Neutrophil (primary cell): ENCODE results near the gene RAB7A.

Experiments used
- H3K27ac ChIP-seq: fragments of 200-600 bp; sonication (generic); 2 replicates; pipeline ENCODE4 v1.5.1; 2016; ENCODE audit warnings: mild to moderate bottlenecking, moderate library complexity
- H3K27me3 ChIP-seq: fragments of 200-600 bp; sonication (generic); 2 replicates; pipeline ENCODE4 v1.6.0; 2016; ENCODE audit warnings: mild to moderate bottlenecking
- H3K36me3 ChIP-seq: fragments of 200-600 bp; sonication (generic); 2 replicates; pipeline ENCODE4 v1.5.1; 2017
- H3K4me1 ChIP-seq, 2 experiments: fragments of 200-600 bp in 1 of 2; sonication (generic) in 1 of 2; 1 replicate in 1 of 2; 2 replicates in 1 of 2; pipeline versions ENCODE4 v1.5.1 to v1.6.1; 2013 to 2016; ENCODE audit warnings: low read depth in 1 of 2, low read length in 1 of 2, mild to moderate bottlenecking in 1 of 2, moderate library complexity in 1 of 2; ENCODE audit not compliant: control insufficient read depth in 1 of 2, insufficient read depth in 1 of 2
- H3K4me3 ChIP-seq, 2 experiments: fragments of 200-600 bp in 1 of 2; sonication (generic) in 1 of 2; 1 replicate in 1 of 2; 2 replicates in 1 of 2; pipeline ENCODE4 v1.5.1; 2013 to 2016; ENCODE audit warnings: low read depth in 1 of 2, low read length in 1 of 2, mild to moderate bottlenecking in 1 of 2, moderate library complexity in 1 of 2
- H3K9me3 ChIP-seq: fragments of 200-600 bp; sonication (generic); 2 replicates; pipeline ENCODE4 v1.5.1; 2016
- TF ChIP-seq, protein P1 (sequence below): fragments of 200-600 bp; sonication (generic); IDR thresholded peaks from 2 replicates; pipeline ENCODE4 v1.5.1; 2016; ENCODE audit warnings: antibody characterized with exemption

RAB7A gene

DNA sequence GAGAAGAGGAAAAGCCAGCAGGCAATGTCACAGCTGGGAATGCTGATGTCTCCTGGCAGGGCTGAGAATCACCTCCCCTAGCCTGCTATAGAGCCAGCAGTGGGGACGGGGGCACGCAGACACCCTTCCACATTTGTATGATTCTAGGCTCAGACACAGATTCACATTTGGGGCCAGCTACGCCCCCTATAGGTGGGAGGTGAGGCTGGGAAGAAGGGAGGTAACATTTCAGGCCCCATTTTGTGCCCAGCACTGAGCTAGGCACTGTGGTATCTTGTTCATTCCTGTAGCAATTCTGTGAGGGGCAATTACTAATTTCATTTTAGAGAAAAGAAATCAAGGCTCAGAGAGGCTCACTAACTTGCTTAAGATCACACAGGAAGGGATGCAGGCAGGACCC, 137.6 kb downstream of the RAB7A start:
- Histone ChIP-seq H3K4me3 (no peak overlapping the region), H3K36me3 (no peaks in the 10 kb centered on the region), H3K27me3 (no peaks in the 10 kb centered on the region), H3K4me1 (peaks cover 38 to 39% of the 10 kb centered on the region in 2 experiments), H3K27ac (no peak overlapping the region), H3K9me3 (peaks cover 19% of the 10 kb centered on the region)
- TF ChIP-seq, protein P1, sequence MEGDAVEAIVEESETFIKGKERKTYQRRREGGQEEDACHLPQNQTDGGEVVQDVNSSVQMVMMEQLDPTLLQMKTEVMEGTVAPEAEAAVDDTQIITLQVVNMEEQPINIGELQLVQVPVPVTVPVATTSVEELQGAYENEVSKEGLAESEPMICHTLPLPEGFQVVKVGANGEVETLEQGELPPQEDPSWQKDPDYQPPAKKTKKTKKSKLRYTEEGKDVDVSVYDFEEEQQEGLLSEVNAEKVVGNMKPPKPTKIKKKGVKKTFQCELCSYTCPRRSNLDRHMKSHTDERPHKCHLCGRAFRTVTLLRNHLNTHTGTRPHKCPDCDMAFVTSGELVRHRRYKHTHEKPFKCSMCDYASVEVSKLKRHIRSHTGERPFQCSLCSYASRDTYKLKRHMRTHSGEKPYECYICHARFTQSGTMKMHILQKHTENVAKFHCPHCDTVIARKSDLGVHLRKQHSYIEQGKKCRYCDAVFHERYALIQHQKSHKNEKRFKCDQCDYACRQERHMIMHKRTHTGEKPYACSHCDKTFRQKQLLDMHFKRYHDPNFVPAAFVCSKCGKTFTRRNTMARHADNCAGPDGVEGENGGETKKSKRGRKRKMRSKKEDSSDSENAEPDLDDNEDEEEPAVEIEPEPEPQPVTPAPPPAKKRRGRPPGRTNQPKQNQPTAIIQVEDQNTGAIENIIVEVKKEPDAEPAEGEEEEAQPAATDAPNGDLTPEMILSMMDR = no peak
